HL-60 (cell line): Measurements from ENCODE around the gene TMEM170A.

ENCODE experiments used
- POLR2AphosphoS5 ChIP-seq: IDR thresholded peaks from 2 replicates; pipeline ENCODE4 v1.6.1; 2012; ENCODE audit warnings: low read depth
- REST ChIP-seq: IDR thresholded peaks from 2 replicates; pipeline ENCODE4 v1.6.1; 2012; ENCODE audit warnings: low read depth; ENCODE audit not compliant: insufficient replicate concordance
- TF ChIP-seq, protein P1 (sequence below): IDR thresholded peaks from one replicate; pipeline ENCODE4 v1.5.1; 2011; ENCODE audit warnings: low read length, control low read depth, inconsistent platforms; ENCODE audit not compliant: insufficient read depth

- TF ChIP-seq, protein P1, sequence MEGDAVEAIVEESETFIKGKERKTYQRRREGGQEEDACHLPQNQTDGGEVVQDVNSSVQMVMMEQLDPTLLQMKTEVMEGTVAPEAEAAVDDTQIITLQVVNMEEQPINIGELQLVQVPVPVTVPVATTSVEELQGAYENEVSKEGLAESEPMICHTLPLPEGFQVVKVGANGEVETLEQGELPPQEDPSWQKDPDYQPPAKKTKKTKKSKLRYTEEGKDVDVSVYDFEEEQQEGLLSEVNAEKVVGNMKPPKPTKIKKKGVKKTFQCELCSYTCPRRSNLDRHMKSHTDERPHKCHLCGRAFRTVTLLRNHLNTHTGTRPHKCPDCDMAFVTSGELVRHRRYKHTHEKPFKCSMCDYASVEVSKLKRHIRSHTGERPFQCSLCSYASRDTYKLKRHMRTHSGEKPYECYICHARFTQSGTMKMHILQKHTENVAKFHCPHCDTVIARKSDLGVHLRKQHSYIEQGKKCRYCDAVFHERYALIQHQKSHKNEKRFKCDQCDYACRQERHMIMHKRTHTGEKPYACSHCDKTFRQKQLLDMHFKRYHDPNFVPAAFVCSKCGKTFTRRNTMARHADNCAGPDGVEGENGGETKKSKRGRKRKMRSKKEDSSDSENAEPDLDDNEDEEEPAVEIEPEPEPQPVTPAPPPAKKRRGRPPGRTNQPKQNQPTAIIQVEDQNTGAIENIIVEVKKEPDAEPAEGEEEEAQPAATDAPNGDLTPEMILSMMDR, result no peak
- TF ChIP-seq REST (no peak), POLR2AphosphoS5 (0 out of 2 replicates have a peak, but pooled peaks have one; percentile 33)
Measured at GRCh38 chr16:75420987-75421819, 43.3 kb downstream of the TMEM170A start.
